Osteocyte (in vitro differentiated cells): ENCODE data around the gene JAZF1. TPM values are rescaled to one million over a fixed set of nuclear protein-coding genes. Genes with fewer than 3 reads are reported as not detected.

ENCODE experiments used
- DNase-seq: peaks from one replicate; pipeline ENCODE4 v3.0.0; 2021; ENCODE audit warnings: mixed read lengths; ENCODE audit not compliant: unreplicated experiment; ENCODE audit errors: extremely low spot score
- H3K27ac Mint-ChIP-seq: one replicate; pipeline ENCODE4 v1.8.0; 2021; ENCODE audit warnings: mild to moderate bottlenecking, mixed read lengths; ENCODE audit not compliant: unreplicated experiment
- H3K27me3 Mint-ChIP-seq: one replicate; pipeline ENCODE4 v1.8.0; 2021; ENCODE audit warnings: mixed read lengths; ENCODE audit not compliant: unreplicated experiment
- H3K36me3 Mint-ChIP-seq: one replicate; pipeline ENCODE4 v1.8.0; 2021; ENCODE audit warnings: mixed read lengths; ENCODE audit not compliant: unreplicated experiment
- H3K4me1 Mint-ChIP-seq: one replicate; pipeline ENCODE4 v1.8.0; 2021; ENCODE audit warnings: mixed read lengths; ENCODE audit not compliant: unreplicated experiment
- H3K4me3 Mint-ChIP-seq: one replicate; pipeline ENCODE4 v1.8.0; 2021; ENCODE audit warnings: mild to moderate bottlenecking, moderate library complexity, mixed read lengths; ENCODE audit not compliant: unreplicated experiment
- H3K9me3 Mint-ChIP-seq: one replicate; pipeline ENCODE4 v1.8.0; 2021; ENCODE audit warnings: mixed read lengths; ENCODE audit not compliant: unreplicated experiment
- CTCF ChIP-seq: fragments of 200-600 bp; sonication (generic); IDR thresholded peaks from 2 replicates; pipeline ENCODE4 v1.5.0; 2021; ENCODE audit warnings: antibody characterized with exemption, mild to moderate bottlenecking, moderate library complexity
- total RNA-seq: library from RNA; stranded (reverse); gene quantifications from 2 replicates; pipeline ENCODE4 v1.2.1, GENCODE V29; 2021

JAZF1 gene
- total RNA-seq, 1 donor from 2014 or later: 19.8 TPM

GRCh38 chr7:27795977-27796376 is 384.6 kb downstream of the JAZF1 start:
- Mint-ChIP-seq H3K27me3 (no peaks in the 10 kb centered on the region), H3K4me1 (peaks cover 18% of the 10 kb centered on the region), H3K36me3 (peaks cover 54% of the 10 kb centered on the region), H3K4me3 (no peak overlapping the region), H3K9me3 (no peaks in the 10 kb centered on the region), H3K27ac (no peak overlapping the region)
- no peak for TF ChIP-seq CTCF
- DNase-seq: no peak

GRCh38 chr7:27793780-27794179 is 386.8 kb downstream of the JAZF1 start:
- peak overlapping the region; percentile 54 for H3K27ac Mint-ChIP-seq
- H3K4me3 Mint-ChIP-seq: no peak overlapping the region
- no peak for DNase-seq
- peaks cover 58% of the 10 kb centered on the region for H3K36me3 Mint-ChIP-seq
- H3K27me3 Mint-ChIP-seq: no peaks in the 10 kb centered on the region
- peaks cover 18% of the 10 kb centered on the region for H3K4me1 Mint-ChIP-seq
- no peak for TF ChIP-seq CTCF
- no peaks in the 10 kb centered on the region for H3K9me3 Mint-ChIP-seq

- Mint-ChIP-seq H3K27me3 (no peaks in the 10 kb centered on the region), H3K36me3 (peaks cover 50% of the 10 kb centered on the region), H3K4me1 (peaks cover 21% of the 10 kb centered on the region), H3K4me3 (no peak overlapping the region), H3K9me3 (no peaks in the 10 kb centered on the region), H3K27ac (no peak overlapping the region)
- DNase-seq: no peak
- no peak for TF ChIP-seq CTCF
Observed at GRCh38 chr7:27788437-27788836, 392.2 kb downstream of the JAZF1 start.

- Mint-ChIP-seq H3K27me3 (no peaks in the 10 kb centered on the region), H3K4me3 (no peak overlapping the region), H3K9me3 (no peaks in the 10 kb centered on the region), H3K4me1 (peaks cover 15% of the 10 kb centered on the region), H3K27ac (peak overlapping the region; percentile 32), H3K36me3 (peaks cover 27% of the 10 kb centered on the region)
- peak; percentile 69 for TF ChIP-seq CTCF
- no peak for DNase-seq
Observed at GRCh38 chr7:27784399-27785053, 396.1 kb downstream of the JAZF1 start.

GRCh38 chr7:27782849-27783248 is 397.7 kb downstream of the JAZF1 start:
- TF ChIP-seq CTCF: no peak
- Mint-ChIP-seq H3K9me3 (no peaks in the 10 kb centered on the region), H3K4me1 (peaks cover 15% of the 10 kb centered on the region), H3K36me3 (peaks cover 15% of the 10 kb centered on the region), H3K4me3 (no peak overlapping the region), H3K27ac (no peak overlapping the region), H3K27me3 (no peaks in the 10 kb centered on the region)
- DNase-seq: no peak
